Spleen (tissue), 7 donors: Measurements from ENCODE around the gene NOLC1.
A peak's percentile ranks its signal among the peaks of the same experiment; 100 is the strongest.

ENCODE experiments used
- POLR2A ChIP-seq, 3 donors: fragments of 450-650 bp; IDR thresholded peaks; one replicate each; pipeline ENCODE4 v1.5.1; 2017; ENCODE audit warnings: antibody characterized with exemption in 3 of 3, mild to moderate bottlenecking in 1 of 3
- POLR2AphosphoS5 ChIP-seq, 3 donors: sonication (generic); formaldehyde crosslinking; IDR thresholded peaks; one replicate each; pipeline ENCODE4 v1.5.1; 2017; ENCODE audit warnings: antibody characterized with exemption in 3 of 3
- TF ChIP-seq, protein P1 (sequence below), 11 experiments: fragments of 200-600 bp in 7 of 11; fragments of 450-650 bp in 4 of 11; sonication (generic) in 4 of 11; IDR thresholded peaks in 8 of 11; conservative IDR thresholded peaks in 3 of 11; 1 replicate in 7 of 11; 2 replicates in 4 of 11; pipeline versions ENCODE4 v1.4.0 to v1.8.0; 2016 to 2021; ENCODE audit warnings: antibody characterized with exemption in 11 of 11, inconsistent platforms in 4 of 11, mild to moderate bottlenecking in 1 of 11
- donor health status: DM: no; HTN: no; CAD: no; lungs with moderate emphysema.
- donor health status: DM: no; HTN: no; CAD: no.
- donor health status: DM: no; HTN: no; CAD: no.

DNA sequence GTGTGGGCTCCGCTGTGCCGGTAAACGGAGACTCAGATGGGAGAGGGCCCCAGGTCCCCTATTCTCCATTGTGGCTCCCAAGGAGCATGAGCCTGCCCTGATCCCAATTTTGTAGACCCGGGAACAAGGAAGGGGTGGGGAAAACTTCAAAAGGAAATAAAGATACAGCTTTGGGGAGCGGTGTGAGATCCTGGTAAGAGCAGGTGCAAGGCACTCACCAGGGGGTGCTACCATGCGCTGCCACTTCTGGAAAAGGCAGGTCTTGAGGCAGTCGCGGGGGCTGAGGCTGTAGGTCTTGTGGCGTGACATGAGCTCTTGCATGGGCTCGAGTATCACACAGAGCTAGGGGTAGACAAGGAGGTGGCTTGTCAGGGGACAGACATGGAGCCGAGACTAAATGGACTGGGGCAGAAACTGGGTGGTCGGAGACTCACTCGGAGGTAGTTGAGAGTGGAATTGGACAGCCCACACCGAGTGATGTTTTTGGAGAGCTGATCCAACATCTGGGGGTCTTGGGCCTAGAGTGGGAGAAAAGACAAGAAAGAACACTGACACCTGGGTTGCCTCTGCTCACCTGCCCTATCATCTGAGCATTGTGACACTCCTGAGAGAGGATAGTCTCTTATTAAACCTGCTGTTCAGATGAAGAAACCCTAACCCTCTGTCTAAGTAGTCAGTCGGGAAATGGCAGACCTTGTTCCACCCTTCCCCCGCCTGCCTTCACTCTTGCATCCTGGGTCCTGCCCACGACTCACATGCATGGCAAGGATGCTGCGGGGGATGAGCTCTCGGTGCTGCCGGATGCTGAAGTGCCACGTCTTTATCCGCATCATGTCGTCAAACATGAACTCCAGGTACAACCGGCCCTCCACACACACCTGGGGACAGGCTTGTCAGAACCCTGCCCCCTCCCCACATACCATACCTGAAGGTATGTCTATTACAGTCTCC lies 42.7 kb upstream of the NOLC1 start:
- TF ChIP-seq POLR2AphosphoS5 (IDR thresholded peaks at IDR 0.05), result peak in 2 of 3 donors; percentile 10 to 13
- TF ChIP-seq, protein P1, sequence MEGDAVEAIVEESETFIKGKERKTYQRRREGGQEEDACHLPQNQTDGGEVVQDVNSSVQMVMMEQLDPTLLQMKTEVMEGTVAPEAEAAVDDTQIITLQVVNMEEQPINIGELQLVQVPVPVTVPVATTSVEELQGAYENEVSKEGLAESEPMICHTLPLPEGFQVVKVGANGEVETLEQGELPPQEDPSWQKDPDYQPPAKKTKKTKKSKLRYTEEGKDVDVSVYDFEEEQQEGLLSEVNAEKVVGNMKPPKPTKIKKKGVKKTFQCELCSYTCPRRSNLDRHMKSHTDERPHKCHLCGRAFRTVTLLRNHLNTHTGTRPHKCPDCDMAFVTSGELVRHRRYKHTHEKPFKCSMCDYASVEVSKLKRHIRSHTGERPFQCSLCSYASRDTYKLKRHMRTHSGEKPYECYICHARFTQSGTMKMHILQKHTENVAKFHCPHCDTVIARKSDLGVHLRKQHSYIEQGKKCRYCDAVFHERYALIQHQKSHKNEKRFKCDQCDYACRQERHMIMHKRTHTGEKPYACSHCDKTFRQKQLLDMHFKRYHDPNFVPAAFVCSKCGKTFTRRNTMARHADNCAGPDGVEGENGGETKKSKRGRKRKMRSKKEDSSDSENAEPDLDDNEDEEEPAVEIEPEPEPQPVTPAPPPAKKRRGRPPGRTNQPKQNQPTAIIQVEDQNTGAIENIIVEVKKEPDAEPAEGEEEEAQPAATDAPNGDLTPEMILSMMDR (IDR thresholded peaks at IDR 0.05 in 8 of 11, conservative IDR thresholded peaks at IDR 0.05 in 3 of 11), result no peak
- no peak for TF ChIP-seq POLR2A (IDR thresholded peaks at IDR 0.05)
